Keratinocyte (primary cell): ENCODE data around the gene OR1F1.

Experiments used
- CTCF ChIP-seq, 3 experiments: IDR thresholded peaks in 1 of 3; conservative IDR thresholded peaks in 1 of 3; optimal IDR thresholded peaks in 1 of 3; 2 replicates in 2 of 3; 3 replicates in 1 of 3; pipeline versions ENCODE3 to v1.5.1; 2011; ENCODE audit warnings: low read length in 3 of 3, mild to moderate bottlenecking in 3 of 3, moderate library complexity in 2 of 3, control low read depth in 1 of 3, inconsistent platforms in 1 of 3; ENCODE audit not compliant: insufficient read depth in 2 of 3; ENCODE audit errors: extremely low read depth in 1 of 3
- EZH2 ChIP-seq: IDR thresholded peaks from one replicate; pipeline ENCODE4 v1.6.1; 2012; ENCODE audit warnings: inconsistent platforms, mild to moderate bottlenecking, low read length, moderate library complexity

- TF ChIP-seq CTCF (optimal IDR thresholded peaks at IDR 0.05 in 1 of 3, IDR thresholded peaks at IDR 0.05 in 1 of 3, conservative IDR thresholded peaks at IDR 0.05 in 1 of 3; ENCODE audit: extremely low read depth in 1 of 3, insufficient read depth in 2 of 3, low read length in 3 of 3) (no peak), EZH2 (no peak)
Observed at GRCh38 chr16:3188925-3189825, 1.2 kb downstream of the OR1F1 start.
